T-helper 22 cell (primary cell): ENCODE measurements around the gene RNF182.
"Not testable (repeated sequence)": the region's sequence is repeated elsewhere in the genome, so short reads cannot be mapped to it uniquely, and the experiment has no call there.

Source experiments
- DNase-seq: peaks from one replicate; pipeline ENCODE4 v3.0.0-alpha.2; 2020; ENCODE audit warnings: low read depth

RNF182 gene

DNA sequence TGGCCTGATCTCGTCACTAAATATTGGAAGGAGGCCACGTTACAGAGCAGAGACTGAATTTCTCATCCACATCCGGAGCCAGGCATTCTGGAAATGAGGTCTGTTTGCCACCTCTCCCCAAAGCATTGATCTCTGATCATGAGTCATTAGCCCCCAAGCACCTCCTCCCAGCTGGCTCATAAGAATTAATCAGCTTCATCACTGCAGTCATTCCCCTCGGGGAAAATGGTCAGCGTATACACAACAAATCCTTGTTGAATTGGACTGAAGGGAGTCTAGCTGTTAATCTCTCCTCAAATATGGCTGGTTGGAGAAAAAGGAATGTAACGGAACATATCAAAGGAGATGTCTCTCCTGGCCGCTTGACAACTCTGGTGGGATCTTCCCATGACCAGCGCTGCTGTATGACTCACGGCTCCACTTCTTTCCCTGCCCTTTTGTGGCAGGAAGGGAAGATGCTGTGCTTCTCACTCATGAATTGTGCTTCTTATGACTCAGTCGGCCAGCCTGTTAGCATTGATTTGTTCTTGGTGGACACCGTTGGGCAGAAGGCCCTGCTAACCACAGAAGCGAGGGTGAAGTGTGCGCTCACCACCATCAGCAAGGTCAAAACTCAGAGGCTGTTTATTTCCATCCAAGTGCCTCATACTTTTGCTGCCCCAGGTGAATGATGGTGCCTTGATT, 76.7 kb downstream of the RNF182 start:
- DNase-seq: no peak

DNA sequence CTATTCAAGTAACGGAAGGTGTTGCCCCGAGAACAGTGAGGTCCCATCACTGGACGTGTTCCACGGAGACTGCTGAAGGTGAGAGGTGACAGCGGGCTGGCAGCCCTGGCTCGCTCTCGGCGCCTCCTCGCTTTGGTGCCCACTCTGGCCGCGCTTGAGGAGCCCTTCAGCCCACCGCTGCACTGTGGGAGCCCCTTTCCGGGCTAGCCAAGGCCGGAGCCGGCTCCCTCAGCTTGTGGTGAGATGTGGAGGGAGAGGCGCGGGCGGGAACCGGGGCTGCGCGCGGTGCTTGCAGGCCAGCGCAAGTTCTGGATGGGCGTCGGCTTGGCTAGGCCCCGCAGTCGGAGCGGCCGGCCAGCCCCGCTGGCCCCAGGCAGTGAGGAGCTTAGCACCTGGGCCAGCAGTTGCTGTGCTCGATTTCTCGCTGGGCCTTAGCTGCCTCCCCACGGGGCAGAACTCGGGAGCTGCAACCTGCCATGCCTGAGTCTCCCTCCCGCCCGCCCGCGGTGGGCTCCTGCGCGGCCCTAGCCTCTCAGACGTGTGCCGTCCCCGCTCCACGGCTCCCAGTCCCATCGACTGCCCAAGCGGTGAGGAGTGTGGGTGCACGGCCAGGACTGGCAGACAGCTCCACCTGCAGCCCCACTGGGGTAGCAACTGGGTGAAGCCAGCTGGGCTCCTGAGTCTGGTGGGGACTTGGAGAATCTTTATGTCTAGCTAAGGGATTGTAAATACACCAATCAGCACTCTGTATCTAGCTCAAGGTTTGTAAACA, 77.6 kb downstream of the RNF182 start:
- no peak for DNase-seq

DNA sequence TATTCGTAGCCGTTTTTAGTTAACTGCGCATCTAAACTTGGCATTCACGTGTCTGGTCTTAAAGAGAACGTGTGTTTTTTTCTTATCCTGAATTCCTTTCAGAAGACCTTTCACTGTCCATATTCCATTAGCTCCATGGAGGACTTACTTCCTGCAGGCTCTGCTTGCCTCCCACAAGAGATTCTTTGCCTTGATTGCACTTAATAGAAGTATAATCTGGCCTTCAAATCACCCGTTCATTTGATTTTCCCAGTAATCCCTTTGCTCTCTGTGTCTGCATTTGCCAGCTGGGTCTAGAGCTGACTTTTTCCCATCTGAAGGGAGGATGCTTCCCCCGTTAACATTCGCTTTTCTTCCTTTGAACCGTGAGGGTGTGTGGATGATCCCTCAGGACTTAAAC, 79.5 kb downstream of the RNF182 start:
- DNase-seq: no peak

DNA sequence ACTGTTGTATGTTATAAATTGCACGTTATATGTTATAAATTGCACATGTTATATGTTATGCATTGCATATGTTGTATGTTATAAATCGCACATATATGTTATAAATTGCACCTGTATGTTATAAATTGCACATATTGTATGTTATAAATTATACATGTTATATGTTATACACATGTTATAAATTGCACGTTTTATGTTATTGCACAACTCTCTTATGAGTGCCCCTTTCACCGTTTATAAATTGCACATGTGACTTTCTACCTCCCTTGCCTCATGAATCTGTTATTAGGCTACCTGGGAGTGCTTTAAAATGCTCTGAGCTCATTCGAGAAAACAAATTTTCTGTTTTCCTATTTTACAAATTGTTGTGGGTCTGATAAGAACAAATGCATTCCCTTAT, 84.1 kb downstream of the RNF182 start:
- no peak for DNase-seq

DNA sequence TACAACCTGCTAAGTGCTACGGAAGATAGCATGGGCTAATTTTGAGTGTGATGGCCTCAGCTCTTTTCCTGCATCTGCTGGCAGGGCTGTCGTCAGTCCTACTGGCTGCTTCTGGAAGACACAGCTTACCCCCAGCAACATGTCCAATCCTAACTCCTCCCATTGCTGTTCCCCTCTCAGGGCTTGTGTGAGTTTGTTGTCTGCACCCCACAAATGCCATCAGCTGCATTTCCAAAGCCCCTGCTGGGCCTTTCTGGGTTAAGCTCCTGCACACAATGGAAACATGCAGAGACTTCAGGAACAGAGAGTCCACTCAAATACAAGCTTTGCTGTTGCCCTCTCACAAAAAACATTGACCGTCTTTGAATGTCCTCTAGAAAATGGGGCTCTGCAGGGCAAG, 84.7 kb downstream of the RNF182 start:
- DNase-seq: no peak

DNA sequence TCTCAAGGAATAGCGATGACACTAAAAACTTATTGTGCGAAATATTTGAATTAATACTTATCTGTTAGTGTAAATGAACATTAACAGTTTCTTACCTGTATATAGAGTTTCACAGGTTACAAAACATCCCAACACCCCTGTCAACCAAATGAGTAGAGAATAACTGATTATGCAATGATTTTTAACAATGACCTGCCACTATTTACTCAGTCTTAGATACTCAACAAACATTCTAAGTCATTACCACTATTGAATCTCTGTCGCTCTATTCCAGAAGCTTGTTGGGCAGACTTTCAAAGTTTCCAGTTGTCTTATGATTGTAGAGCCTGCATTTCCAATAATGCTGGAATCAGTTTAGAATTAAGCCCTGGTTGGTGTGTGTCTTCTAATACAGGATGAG, 85.5 kb downstream of the RNF182 start:
- no peak for DNase-seq

DNA sequence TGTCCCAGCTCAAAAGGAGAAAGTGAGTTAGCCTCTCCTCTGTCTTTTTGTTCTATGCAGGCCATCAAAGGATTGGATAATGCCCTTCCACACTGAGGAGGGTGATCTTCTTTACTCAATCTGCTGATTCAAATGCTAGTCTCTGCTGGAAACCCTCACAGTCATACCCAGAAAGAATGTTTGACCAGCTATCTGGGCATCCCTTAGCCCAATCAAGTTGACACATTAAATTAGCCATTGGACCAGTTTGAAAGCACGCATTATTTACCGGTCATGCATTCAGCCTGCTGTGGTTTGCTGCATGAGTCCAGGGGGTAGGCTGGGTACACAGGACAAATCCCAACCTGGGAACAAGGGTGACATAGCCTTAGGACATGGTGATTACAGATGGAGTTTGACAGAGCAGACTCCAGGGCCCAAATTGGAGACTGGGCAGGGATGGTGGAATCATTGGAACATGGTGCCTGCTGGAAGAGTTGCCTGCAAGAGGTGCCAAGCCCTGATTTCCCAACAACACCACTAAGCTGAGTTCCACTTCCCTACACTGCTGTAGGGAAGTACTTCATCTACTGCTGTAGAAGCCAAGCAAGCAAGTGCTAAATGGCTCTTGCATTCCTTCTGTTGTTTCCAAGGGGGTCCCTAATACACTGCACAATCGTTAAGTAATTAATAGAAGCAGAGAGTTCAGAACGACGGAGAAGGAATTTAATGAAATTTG, 87.7 kb downstream of the RNF182 start:
- DNase-seq: no peak

DNA sequence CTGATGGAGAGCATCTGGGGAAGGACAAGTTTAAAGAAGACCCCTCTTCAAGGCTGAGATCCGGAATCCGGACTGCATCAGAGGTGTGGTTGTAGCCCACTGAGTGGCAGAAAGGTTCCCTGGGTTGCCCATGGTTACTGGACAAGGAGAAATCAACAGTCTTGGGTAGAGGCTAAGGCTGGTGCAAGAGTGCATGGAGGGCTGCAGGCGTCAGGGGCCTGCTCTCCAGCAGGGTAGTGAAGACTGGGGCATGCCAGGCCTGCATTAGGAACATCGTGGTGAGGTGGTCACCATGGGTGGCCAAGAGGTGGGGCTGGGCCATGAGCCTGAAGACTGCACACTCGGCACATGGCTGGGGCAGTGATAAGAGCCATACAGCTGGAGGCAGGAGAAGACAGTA, 91.2 kb downstream of the RNF182 start:
- DNase-seq: no peak

DNA sequence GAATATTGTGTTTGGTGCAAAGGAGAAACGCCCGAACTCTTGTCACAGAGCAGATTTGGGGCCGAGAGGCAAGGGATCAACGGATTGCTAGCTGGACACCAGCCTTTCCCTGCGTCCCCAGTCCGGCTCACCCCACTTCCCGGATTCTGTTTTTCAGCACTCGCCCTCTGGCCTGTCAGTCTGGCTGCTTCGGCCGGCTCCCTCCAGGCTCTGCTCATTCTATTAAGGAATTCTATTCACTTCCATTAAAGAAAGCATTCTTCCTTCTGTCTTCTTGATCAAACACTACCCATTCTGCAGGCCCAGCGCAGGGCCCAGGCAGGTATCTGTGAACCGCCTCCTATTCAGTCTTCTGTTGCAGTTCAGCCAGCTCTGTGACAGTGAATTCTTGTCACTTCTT, 91.7 kb downstream of the RNF182 start:
- no peak for DNase-seq

DNA sequence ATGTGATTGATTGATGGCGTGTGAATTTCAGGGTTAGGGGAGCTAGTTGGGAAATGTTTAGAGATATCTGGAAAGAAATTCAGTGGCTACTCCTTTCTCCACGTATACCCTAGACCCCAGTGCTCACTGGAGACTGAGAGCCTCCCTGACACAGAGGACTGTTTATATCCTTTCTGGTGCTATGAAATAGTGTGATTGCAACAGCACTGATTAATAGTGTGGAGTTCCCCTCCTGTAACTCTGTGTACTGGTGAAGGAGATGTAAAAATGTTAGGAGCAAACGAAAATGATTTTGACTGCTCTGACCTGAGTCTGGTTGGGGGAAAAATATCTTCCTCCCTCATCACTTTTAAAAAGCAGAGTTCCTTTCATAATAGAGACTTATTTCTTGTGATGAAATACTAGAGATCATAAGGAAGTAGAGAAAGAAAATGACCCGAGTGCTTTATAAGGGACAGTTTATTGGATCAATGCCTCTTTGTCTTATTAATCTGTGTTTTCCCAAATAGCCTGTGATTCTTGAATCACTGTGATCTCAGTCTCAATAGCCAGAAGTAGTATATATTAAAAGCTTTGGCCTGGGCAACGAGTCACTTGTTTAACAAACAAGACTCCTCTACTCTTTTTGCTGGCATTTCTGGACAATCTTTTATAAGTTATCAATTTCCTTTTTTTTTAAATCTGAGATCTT, 92.3 kb downstream of the RNF182 start:
- DNase-seq: no peak

DNA sequence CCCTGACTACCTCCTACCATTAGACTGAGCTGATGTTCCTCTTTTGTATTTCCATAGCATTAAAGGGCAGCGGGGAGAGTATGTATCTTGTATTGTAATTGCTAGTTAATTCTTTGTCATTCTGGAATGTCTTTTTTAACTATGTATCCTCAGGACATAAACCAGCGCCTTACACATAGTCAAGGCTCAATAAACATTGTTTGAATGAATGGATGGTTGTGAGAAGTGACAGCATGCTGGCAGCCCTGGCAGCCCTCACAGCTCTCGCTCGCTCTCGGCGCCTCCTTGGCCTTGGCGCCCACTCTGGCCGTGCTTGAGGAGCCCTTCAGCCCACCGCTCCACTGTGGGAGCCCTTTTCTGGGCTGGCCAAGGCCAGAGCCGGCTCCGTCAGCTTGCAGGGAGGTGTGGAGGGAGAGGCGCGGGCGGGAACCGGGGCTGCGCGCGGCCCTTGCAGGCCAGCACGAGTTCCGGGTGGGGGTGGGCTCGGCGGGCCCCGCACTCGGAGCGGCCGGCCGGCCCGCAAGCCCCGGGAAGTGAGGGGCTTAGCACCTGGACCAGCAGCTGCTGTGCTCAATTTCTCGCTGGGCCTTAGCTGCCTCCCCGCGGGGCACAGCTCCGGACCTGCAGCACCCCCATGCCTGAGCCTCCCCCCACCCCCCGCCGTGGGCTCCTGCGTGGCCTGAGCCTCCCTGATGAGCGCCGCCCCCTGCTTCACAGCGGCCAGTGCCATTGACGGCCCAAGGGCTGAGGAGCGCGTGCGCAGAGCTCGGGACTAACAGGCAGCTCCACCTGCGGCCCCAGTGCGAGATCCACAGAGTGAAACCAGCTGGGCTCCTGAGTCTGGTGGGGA, 93.1 kb downstream of the RNF182 start:
- no peak for DNase-seq

DNA sequence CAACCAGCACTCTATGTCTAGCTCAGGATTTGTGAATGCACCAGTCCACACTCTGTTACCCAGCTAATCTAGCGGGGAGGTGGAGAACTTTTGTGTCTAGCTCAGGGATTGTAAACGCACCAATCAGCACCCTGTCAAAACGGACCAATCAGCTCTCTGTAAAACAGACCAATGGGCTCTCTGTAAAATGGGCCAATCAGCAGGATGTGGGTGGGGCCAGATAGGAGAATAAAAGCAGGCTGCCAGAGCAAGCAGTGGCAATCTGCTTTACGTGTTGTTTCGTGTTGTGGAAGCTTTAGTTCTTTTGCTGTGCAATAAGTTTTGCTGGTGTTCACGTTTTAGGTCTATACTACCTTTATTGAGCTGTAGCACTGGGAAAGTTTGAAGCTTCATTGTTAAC, 93.8 kb downstream of the RNF182 start:
- not testable (repeated sequence) for DNase-seq

DNA sequence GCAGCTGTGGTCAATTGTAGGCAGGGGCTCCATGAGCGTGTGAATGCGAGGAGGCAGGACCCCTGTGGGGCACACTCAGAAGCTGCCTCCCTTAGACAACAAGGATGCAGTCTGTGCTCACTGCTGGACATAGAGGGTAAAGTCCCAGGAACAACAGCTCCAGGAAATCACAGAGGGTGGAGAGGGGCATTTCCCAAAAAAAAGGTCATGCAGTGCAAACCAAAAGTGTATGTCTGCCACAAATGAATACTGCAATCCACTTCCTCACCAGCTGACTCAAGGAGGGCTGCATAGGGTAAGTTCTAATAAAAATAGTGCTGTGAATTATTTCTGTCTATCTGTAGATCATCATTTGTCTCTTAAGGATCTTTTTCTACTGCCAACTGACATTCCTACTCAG, 95.8 kb downstream of the RNF182 start:
- no peak for DNase-seq

DNA sequence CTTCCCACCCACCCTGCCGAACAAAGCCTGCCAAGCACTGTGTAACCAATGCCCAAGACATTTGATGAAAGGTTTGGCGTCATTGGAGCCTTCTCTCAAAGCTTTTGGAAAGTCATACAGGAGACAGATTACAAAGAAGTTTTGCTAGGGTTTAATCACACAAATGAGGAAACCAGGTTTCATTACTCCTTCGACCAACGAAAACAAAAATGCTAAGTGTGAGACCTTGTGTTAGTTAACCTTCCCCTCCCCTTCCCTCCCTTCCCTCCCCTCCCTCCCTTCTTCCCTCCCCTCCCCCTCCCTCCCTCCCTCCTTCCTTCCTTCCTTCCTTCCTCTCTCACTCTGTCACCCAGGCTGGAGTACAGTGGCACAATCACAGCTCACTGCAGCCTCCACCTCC, 96.7 kb downstream of the RNF182 start:
- DNase-seq: no peak

DNA sequence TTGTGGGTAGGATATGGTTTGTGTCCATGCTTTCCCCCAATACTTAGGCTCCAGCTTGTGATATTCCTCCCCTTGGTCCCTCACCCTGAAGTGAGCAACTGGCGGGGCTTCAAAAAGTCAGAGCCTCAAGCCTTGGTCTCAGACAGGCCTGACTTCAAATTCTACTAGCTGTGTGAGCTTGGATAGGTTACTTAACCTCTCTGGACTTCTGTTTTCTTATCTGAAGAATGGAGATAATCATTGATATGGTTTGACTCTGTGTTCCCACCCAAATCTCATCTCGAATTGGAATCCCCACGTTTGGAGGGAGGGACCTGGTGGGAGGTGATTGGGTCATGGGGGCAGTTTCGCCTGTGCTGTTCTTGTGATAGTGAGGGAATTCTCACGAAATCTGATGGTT, 97.9 kb downstream of the RNF182 start:
- no peak for DNase-seq

DNA sequence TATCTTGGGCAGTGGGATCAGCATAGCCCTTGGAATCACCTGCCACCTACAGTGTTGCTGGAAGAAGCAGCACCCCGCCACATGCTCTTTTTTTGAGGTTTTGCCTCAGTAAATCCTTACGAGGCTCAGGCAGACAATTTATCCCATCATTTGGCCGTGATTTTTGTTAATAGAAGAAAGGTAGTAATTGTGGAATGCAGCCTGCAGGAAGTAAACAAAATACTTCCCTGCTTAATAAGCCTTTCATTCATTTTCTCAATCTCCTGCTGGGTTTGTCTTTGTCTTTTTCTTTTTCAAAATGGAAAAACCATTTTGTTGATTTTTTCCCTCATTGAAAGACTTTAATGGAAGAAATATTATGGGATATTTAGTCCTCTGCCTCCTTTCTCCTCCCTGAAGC, 99.1 kb downstream of the RNF182 start:
- DNase-seq: no peak

DNA sequence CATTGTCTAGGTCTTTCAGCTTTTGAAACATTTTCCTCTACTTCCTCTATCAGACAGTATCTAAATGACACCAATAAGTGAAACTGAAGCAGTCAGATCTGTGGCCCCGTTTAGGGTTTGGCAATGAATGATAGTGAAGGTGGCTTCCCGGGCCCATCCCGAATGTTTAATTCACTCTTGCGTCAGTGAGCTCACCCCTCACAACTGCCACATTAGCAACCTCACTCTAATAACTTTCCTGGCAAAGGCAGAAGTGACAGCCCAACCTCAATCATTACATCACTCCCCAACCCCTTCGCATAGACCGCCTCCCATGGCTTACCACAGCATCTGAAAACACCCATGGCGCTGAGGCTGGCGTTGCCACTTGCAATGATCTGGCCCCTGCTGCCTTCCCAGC, 100.4 kb downstream of the RNF182 start:
- DNase-seq: no peak

DNA sequence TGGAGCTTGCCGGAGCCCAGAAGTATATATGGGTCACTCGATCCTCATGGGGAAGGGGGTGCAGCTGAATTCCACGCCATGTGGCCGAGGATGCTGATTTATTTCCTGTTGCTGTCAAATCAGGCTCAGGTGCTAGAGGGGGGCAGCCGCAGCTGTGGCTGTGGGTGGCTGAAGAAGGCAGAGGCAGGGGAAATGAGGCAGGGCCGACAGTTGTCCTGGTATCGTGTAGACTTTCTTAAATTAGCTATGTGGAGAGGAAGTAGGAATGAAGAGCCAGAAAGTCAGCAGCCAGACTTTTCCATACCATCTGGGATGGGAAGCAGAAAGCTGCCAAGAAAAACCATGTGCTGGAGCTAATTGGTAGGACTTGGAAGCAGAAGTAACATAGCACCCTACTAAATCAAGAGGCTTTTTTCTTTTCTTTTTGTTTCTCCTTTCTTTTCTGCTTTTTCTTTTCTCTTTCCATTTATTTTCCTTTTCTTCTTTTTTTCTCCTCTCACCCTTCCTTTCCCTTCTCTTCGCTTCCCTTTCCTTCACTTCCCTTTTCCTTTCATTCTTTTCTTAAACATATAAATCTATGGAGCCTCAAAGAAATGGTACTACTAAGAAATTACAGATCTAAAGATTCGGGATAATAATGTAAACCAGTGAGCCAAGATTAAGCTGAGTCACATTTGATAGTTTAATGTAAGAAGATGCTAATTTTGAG, 102.2 kb downstream of the RNF182 start:
- DNase-seq: no peak

DNA sequence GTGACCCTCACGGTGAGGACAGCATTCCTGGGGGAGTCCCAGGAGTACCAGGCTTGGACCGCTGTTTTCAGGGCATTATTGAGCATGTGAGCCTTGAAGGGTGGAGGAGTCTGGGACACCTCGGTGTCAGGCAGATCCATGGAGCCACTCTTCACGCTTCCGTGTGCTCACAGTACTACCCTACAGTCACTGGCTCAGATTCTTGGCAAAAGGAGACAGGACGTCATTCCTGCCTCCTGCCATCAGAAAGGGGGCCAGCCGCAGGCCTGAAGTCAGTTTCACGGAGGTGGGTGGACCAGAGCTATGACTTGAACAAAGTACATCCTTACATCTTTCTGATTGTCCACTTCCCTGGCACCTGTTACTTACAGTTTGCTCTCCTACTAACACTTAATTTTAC, 103.9 kb downstream of the RNF182 start:
- no peak for DNase-seq

DNA sequence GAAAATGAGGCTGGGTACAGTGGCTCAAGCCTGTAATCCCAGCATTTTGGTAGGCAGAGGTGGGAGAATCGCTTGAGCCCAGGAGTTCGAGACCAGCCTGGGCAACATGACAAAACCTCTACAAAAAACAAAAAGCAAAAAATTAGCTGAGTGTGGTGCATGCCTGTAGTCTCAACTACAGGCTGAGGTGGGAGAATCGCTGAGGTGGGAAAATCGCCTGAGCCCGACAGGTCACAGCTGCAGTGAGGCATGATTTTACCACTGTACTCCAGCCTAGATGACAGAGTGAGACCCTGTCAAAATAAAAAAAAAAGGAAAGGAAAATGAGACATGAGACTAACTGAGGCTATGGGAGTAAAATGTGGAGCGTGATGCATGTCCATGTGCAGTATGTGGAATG, 104.9 kb downstream of the RNF182 start:
- DNase-seq: no peak
